GM21576 (cell line): ENCODE data around the gene EPAS1.

Experiments used
- ATAC-seq: cut with Tn5 transposase; IDR thresholded peaks from one replicate; pipeline ENCODE4 v1.9.1; 2021; ENCODE audit warnings: mild to moderate bottlenecking, moderate library complexity; ENCODE audit not compliant: unreplicated experiment

Gene EPAS1

DNA sequence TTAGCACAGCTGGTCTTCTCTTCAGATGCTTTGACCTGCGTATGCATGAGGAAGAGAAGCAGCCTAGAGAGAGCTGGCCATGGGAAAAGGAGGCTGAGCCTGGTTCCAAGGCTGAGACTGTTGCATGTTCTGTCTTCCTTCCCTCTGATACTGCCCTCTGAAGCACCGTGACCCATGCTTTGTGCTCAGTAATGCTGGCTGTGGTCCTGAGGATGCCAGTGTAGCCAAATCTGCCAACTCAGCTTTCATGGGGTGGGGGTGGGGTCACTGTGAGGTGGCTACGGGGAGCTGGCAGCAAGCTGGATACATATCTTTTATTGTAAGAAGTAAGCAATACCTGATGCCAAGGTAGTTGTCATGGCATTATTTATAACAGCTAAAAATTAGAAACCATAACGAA is 41.5 kb downstream of the EPAS1 start:
- ATAC-seq, result no peak

DNA sequence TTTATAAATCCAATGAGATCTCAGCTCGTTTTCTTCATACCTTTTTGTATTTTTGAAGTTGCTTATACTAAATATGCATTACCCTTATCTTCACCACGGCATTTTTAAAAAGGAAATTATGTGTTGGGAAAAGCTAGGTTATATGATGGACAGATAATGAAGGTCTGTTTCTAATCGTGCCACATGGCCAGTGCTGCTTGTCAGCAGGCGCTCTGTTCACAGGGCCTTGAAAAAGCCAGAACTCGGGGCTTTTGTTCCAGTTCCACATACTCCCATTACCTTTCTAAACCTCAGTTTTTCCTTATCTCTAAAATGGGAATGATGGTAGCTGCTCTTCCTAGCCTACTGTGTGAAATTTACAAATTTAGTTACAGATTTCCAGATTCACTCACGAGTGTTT is 42.0 kb downstream of the EPAS1 start:
- ATAC-seq, result no peak

DNA sequence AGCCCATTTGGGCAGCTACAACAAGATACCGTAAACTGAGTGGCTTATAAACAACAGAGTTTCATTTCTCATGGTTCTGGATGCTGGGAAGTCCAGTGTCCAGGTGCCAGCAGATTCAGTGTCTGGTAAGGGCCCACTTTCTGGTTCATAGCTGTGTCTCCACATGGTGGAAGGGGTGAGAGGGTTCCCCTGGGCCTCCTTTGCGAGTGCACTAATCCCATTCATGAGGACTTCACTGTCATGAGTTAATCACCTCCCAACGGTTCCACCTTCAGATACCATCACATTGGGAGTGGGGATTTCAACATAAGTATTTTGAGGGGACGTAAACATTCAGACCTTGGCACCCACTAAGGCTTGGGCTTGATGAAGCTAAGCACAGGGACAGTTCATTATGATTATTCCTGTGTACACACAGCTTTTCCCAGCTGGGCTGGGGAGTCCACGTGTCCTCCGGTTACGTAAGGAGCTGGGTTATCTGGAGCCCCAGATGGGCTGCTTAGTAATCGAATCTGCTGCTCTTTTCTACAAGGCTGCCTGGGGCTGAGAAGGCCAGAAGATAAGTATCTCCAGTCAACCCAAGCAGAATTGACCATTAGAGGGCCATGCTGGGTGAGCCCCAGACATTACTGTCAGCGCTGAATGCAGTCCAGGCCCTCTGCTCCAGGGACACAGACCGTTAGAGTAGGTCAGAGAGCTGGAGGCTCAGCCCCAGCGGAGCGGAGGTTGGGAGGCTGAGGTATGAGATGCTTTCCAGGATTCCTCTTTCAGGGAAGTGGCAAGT is 42.7 kb downstream of the EPAS1 start:
- ATAC-seq, result no peak

GRCh38 chr2:46340740-46341420 is 43.7 kb downstream of the EPAS1 start:
- ATAC-seq, result no peak

DNA sequence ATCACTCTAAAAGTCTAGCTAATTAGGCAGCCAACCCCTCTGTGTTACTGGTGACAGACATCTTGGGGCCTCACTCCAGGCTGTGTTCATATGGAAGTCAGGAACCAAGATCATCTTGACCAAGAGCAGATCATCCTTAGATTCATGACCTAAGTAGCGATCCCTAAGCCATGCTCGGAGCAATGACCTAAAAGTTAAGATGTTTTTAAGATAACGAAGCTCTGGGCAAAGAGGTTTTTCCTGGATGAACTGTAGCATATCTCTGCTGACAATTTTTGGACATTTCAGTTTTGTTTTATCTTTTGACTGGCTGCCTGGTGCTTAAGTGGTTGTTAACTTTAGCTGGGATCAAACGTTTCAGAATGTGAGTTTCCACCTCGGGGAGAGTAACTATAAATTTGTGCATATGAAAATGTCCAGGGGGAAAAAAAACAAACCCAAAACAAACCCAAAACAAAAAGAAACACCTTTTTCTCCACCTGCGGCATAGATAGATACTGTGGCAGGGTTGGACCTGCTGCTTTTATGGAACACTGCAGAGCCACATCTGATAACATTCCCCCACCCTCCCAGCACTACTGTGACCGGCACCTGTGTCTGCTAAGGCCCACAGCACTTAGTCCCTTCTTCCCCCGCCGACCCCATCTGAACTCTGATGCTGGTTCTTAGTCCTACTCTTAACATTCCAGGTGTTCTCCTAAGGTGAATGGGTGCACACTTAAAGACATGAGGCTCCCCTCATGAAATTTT is 45.5 kb downstream of the EPAS1 start:
- no peak for ATAC-seq

GRCh38 chr2:46344706-46345105 is 47.5 kb downstream of the EPAS1 start:
- ATAC-seq, result no peak

DNA sequence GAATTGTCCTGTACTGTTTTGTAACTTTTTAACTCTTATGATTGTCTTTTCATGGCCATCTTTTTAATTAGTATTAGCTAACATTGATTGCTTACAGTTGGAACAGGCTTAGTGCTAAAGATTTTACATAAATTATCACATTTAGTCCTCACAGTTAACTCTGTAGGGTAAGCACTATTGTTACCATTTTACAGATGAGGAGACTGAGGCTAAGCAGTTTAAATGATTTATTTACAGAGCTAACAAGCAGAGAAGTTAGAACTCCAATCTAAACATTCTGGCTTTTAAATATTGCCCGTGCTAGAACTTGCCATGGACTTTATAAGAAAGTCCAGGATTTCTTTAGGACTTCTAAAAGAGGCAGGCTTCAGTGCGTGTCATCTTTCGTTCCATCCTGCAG is 48.6 kb downstream of the EPAS1 start:
- no peak for ATAC-seq

DNA sequence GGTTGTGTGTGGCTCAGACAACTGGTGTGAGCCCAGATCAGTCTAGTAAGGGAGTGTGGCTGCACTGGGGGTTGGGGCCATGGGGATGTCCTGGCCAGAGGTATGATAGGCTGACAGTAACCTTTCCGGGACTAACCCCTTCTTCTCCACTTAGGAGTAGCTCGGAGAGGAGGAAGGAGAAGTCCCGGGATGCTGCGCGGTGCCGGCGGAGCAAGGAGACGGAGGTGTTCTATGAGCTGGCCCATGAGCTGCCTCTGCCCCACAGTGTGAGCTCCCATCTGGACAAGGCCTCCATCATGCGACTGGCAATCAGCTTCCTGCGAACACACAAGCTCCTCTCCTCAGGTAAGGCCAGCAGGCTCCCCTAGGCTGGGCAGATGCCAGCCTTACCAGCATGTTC is 49.5 kb downstream of the EPAS1 start:
- no peak for ATAC-seq

GRCh38 chr2:46347648-46348280 is 50.6 kb downstream of the EPAS1 start:
- ATAC-seq, result no peak

GRCh38 chr2:46349115-46349547 is 51.9 kb downstream of the EPAS1 start:
- no peak for ATAC-seq

DNA sequence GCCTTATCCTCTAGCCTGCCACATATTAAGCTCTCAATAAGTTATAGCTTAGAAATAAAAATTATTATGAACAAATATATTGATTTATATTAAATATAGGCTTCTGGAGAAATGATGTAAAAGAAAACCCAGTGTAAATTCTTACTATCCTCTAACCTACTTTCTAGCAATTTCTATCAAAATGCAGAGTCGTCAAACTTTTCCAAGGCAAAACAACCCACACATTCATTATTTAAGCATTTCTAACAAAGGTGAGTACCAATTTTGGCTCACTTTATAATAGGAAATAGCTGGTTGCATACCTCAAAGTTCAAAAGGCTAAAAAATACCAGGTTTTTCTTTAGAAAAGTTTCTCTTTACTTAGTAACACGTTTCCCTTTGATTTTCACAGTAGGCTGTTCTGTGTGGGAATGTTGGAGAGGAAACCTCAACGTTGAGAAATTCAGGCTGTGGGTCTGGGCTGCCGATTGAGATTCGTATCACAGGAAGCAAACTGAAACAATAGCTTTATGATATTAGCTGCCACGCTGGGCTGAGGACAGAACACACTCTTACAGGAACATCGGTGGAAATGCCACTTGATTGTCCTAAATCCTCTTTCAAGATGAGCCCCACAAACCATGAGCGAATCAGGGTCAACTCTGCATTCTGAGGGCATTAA is 53.0 kb downstream of the EPAS1 start:
- ATAC-seq, result no peak

- no peak for ATAC-seq
These were observed 54.0 kb downstream of the EPAS1 start for GRCh38 chr2:46351098-46351749.

GRCh38 chr2:46351750-46352138 is 54.5 kb downstream of the EPAS1 start:
- ATAC-seq, result no peak

DNA sequence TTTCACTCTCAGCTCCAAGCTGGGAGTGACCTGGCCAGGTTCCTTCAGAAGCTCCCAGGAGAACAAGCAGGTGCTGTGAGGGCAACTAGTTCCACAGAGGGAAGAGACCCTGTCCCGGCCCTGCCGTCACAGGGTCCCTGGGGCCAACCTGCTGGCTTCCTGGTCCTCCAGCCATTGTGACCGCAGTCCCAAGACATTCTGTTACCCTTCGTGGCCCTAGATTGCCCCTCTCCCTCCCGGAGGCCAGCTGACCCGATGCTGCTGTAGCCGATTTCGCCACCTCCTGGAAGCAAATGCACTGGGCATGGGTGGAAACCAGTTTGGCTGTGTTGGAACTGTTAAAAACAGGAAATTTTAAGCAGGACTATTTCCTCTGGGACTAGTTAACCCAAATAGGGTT is 55.4 kb downstream of the EPAS1 start:
- no peak for ATAC-seq

- no peak for ATAC-seq
These were observed 56.3 kb downstream of the EPAS1 start for GRCh38 chr2:46353509-46353908.

- no peak for ATAC-seq
These were observed 58.5 kb downstream of the EPAS1 start for GRCh38 chr2:46355756-46356155.

- ATAC-seq, result no peak
These were observed 59.8 kb downstream of the EPAS1 start for GRCh38 chr2:46356991-46357390.

DNA sequence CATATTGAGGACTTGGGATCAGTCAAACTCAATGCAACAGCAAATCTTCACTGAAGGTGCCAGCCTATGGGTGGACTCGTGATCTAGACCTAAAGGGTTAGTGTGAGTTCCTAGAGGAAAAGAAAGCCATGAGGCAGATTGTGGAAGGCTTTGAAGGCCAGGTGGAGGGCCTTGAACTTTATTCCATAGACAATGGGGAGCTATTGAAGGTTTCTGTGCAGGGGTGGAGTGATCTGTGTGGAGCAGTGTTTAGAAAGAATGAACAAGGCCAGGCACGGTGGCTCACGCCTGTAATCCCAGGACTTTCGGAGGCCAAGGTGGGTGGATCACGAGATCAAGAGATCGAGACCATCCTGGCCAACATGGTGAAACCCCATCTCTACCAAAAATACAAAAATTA is 61.5 kb downstream of the EPAS1 start:
- no peak for ATAC-seq

DNA sequence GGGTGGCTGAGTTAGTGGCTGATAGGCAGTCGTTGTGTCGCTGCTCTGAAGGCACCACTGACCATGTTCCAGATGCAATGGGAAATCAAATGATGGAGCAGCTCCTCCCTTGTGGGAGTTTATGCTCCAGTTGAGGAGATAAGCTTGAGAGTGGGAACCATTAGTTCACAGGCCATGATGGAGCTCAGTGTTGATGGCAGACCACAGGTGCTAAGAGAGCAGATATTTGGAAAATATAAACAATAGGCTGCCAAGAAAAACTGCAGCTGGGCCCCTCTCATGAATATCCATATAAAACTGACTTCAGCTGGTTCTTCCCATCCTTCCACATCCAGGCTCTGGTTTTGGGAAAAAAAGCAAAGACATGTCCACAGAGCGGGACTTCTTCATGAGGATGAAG is 63.1 kb downstream of the EPAS1 start:
- ATAC-seq, result no peak

DNA sequence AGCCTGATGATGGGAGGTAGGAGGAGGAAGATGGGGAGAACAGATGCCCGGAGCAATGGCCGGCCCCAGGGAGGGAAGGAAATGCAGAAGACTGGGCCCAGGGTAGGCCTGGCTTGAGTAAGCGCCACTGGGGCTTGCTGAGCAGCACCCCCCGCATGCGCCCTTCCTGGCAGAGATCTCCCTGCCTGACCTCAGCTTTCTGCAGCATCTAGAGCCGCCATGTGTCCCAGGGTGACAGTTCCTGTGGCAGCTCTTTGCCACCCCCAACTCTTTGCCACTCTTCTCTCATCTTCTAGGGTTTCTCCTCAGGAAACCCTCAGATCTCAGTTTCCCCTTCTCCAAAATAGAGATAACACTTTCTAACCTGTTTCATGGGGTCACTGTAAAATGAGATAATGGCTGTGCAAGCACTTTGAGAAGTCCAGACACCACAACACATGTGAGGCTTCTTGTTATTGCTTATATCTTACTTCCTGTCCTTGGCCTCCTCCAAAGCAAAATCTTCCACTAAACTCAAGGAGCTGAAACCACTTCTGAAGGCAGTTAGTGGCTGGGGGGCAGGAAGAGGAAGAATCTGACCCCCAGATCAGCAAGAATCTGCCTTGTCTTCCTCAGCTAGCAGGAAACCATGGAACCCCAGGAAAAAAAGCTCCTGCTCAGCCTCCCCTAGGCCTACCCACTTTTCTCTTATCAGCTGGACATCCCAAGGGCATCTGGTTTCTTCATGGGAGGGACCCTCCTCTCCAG is 64.9 kb downstream of the EPAS1 start:
- ATAC-seq, result no peak
